Testis (tissue), 2 donors: ENCODE results near the gene RNH1.

Experiments used
- CTCF ChIP-seq, 3 experiments: fragments of 450-650 bp in 2 of 3; fragments of 200-600 bp in 1 of 3; sonication (generic) in 1 of 3; IDR thresholded peaks; one replicate each; pipeline ENCODE4 v1.5.1; 2016 to 2019; ENCODE audit warnings: antibody characterized with exemption in 3 of 3, mild to moderate bottlenecking in 2 of 3, moderate library complexity in 1 of 3
- POLR2A ChIP-seq: fragments of 450-650 bp; IDR thresholded peaks from one replicate; pipeline ENCODE4 v1.6.1; 2017; ENCODE audit warnings: antibody characterized with exemption, mild to moderate bottlenecking, moderate library complexity

- TF ChIP-seq POLR2A, result no peak
- no peak for TF ChIP-seq CTCF (IDR thresholded peaks at IDR 0.05)
Measured at GRCh38 chr11:459511-460220, 47.4 kb downstream of the RNH1 start.
